HCT116 (cell line): ENCODE data around the gene NFIA. TPM values are rescaled to one million over a fixed set of nuclear protein-coding genes. Genes with fewer than 3 reads are reported as not detected.

Source experiments
- ATAC-seq: fragments of 200-7000 bp; cut with Tn5 transposase; 2 replicates; pipeline ENCODE4 v1.9.1; 2020; ENCODE audit warnings: mild to moderate bottlenecking, moderate library complexity
- BruUV-seq: library from RNA; stranded (reverse); fragments of 400-500 nt; replicated peaks from 2 replicates; lab custom pipeline; 2021; lab: Mats Ljungman, UMichigan
- CTCF ChIA-PET: fragments of 300-600 bp; sonication (Branson Sonifier 250); formaldehyde crosslinking; loops from one replicate; lab custom pipeline; 2021; ENCODE audit warnings: antibody characterized with exemption; lab: Charles Lee
- POLR2A ChIA-PET: fragments of 300-600, 350-600 bp; sonication (Branson Sonifier 250); formaldehyde crosslinking; loops from one replicate; lab custom pipeline; 2021; ENCODE audit warnings: antibody characterized with exemption; lab: Charles Lee
- RAD21 ChIA-PET, 2 experiments: fragments of 300-600 bp; sonication (Branson Sonifier 250); formaldehyde crosslinking; loops; one replicate each; lab custom pipeline; 2023; ENCODE audit warnings: low total read pairs in 2 of 2; ENCODE audit not compliant: uncharacterized antibody in 2 of 2, unreplicated experiment in 2 of 2, low non-redundant PET in 1 of 2; lab: Charles Lee
- DNase-seq: peaks from one replicate; pipeline ENCODE4 v3.0.0-alpha.2; 2010; ENCODE audit warnings: low read depth, low spot score
- H2AFZ ChIP-seq: fragments of 200-600 bp; shearing (Covaris generic), sonication (generic); 2 replicates; pipeline ENCODE4 v1.6.1; 2017; ENCODE audit warnings: low read depth, mixed run types, mixed read lengths, antibody characterized with exemption, low read length; ENCODE audit not compliant: poor library complexity, severe bottlenecking
- H3K27ac ChIP-seq: 2 replicates; pipeline ENCODE4 v1.5.1; 2012; ENCODE audit warnings: low read depth, low read length
- H3K27me3 ChIP-seq: fragments of 200-600 bp; sonication (generic); 2 replicates; pipeline ENCODE4 v1.6.1; 2016; ENCODE audit warnings: mixed run types, low read length, mixed read lengths; ENCODE audit not compliant: insufficient read depth
- H3K36me3 ChIP-seq, 2 experiments: fragments of 200-500 bp in 1 of 2; fragments of 200-600 bp in 1 of 2; sonication (Bioruptor generic) in 1 of 2; sonication (generic) in 1 of 2; 2 replicates each; pipeline versions ENCODE4 v1.5.1 to v1.6.1; 2014 to 2016; ENCODE audit warnings: low read length in 2 of 2, inconsistent platforms in 1 of 2, mixed read lengths in 1 of 2, mixed run types in 1 of 2; ENCODE audit not compliant: insufficient read depth in 2 of 2, control insufficient read depth in 1 of 2
- H3K4me1 ChIP-seq, 2 experiments: fragments of 200-600 bp in 1 of 2; sonication (generic) in 1 of 2; 2 replicates each; pipeline versions ENCODE4 v1.5.1 to v1.6.1; 2012 to 2017; ENCODE audit warnings: low read length in 2 of 2, inconsistent platforms in 1 of 2, mild to moderate bottlenecking in 1 of 2, mixed read lengths in 1 of 2, mixed run types in 1 of 2, moderate library complexity in 1 of 2; ENCODE audit not compliant: insufficient read depth in 2 of 2, control insufficient read depth in 1 of 2
- H3K4me2 ChIP-seq: fragments of 200-600 bp; sonication (generic); 2 replicates; pipeline ENCODE4 v1.6.1; 2017; ENCODE audit warnings: mixed run types, low read length, mixed read lengths
- H3K4me3 ChIP-seq, 2 experiments: fragments of 200-600 bp in 1 of 2; sonication (generic) in 1 of 2; replicated peaks in 1 of 2; 2 replicates each; pipeline ENCODE4 v1.5.1; 2011 to 2016; ENCODE audit warnings: low read length in 2 of 2, control low read depth in 1 of 2, low read depth in 1 of 2, mild to moderate bottlenecking in 1 of 2, mixed read lengths in 1 of 2, mixed run types in 1 of 2
- H3K79me2 ChIP-seq: fragments of 200-600 bp; sonication (generic); 2 replicates; pipeline ENCODE4 v1.6.1; 2017; ENCODE audit warnings: mild to moderate bottlenecking, mixed run types, low read length, moderate library complexity, mixed read lengths; ENCODE audit not compliant: insufficient read depth
- H3K9ac ChIP-seq: fragments of 200-600 bp; sonication (generic); 2 replicates; pipeline ENCODE4 v1.6.1; 2016; ENCODE audit warnings: low read length, mixed read lengths
- H3K9me2 ChIP-seq: fragments of 200-600 bp; sonication (generic), shearing (Covaris generic); 2 replicates; pipeline ENCODE4 v1.6.1; 2017; ENCODE audit warnings: mixed run types, mild to moderate bottlenecking, moderate library complexity; ENCODE audit not compliant: insufficient read depth
- H3K9me3 ChIP-seq, 2 experiments: fragments of 200-500 bp in 1 of 2; fragments of 200-600 bp in 1 of 2; sonication (Bioruptor generic) in 1 of 2; sonication (generic) in 1 of 2; 2 replicates each; pipeline ENCODE4 v1.6.1; 2014 to 2017; ENCODE audit warnings: low read length in 2 of 2, mixed read lengths in 2 of 2, inconsistent platforms in 1 of 2, low read depth in 1 of 2, mild to moderate bottlenecking in 1 of 2, mixed run types in 1 of 2, moderate library complexity in 1 of 2; ENCODE audit not compliant: control insufficient read depth in 1 of 2, insufficient read depth in 1 of 2
- H4K20me1 ChIP-seq: fragments of 200-600 bp; sonication (generic), shearing (Covaris generic); 2 replicates; pipeline ENCODE4 v1.6.1; 2017; ENCODE audit warnings: mixed run types, mild to moderate bottlenecking, moderate library complexity; ENCODE audit not compliant: insufficient read depth
- EGR1 ChIP-seq: IDR thresholded peaks from 2 replicates; pipeline ENCODE4 v1.6.1; 2012; ENCODE audit warnings: low read depth
- EZH2 ChIP-seq: fragments of 200-600 bp; sonication (generic); IDR thresholded peaks from 2 replicates; pipeline ENCODE4 v1.6.1; 2017; ENCODE audit warnings: antibody characterized with exemption, mixed run types
- FOSL1 ChIP-seq: IDR thresholded peaks from 2 replicates; pipeline ENCODE4 v1.6.1; 2012; ENCODE audit warnings: low read depth
- POLR2A ChIP-seq: IDR thresholded peaks from 2 replicates; pipeline ENCODE4 v1.7.0; 2011; ENCODE audit warnings: borderline replicate concordance; ENCODE audit not compliant: insufficient read depth, insufficient read length; ENCODE audit errors: extremely low read depth
- RAD21 ChIP-seq: IDR thresholded peaks from 2 replicates; pipeline ENCODE4 v1.6.1; 2012; ENCODE audit warnings: low read depth, mild to moderate bottlenecking
- REST ChIP-seq: IDR thresholded peaks from 2 replicates; pipeline ENCODE4 v1.6.1; 2012; ENCODE audit warnings: low read depth
- SIN3A ChIP-seq: IDR thresholded peaks from 2 replicates; pipeline ENCODE4 v1.6.1; 2012; ENCODE audit warnings: low read depth
- SP1 ChIP-seq: IDR thresholded peaks from 2 replicates; pipeline ENCODE4 v1.6.1; 2012; ENCODE audit warnings: low read depth
- TCF7L2 ChIP-seq: IDR thresholded peaks from 2 replicates; pipeline ENCODE4 v1.7.0; 2011; ENCODE audit warnings: borderline replicate concordance, inconsistent platforms; ENCODE audit not compliant: insufficient read depth, insufficient read length; ENCODE audit errors: extremely low read depth
- intact Hi-C: fragments of 100-400 bp; cut with micrococcal nuclease; formaldehyde crosslinking; loops from 2 replicates; pipeline ENCODE4 v1.10.0; 2022
- total RNA-seq: library from RNA; stranded (reverse); gene quantifications from one replicate; pipeline ENCODE4 v1.2.1, GENCODE V29; 2021; ENCODE audit not compliant: unreplicated experiment
- TF ChIP-seq, protein P1 (sequence below): IDR thresholded peaks from 2 replicates; pipeline ENCODE4 v1.6.1; 2012

The NFIA gene
- total RNA-seq, 1 experiment from 2014 or later = 17.2 TPM

DNA sequence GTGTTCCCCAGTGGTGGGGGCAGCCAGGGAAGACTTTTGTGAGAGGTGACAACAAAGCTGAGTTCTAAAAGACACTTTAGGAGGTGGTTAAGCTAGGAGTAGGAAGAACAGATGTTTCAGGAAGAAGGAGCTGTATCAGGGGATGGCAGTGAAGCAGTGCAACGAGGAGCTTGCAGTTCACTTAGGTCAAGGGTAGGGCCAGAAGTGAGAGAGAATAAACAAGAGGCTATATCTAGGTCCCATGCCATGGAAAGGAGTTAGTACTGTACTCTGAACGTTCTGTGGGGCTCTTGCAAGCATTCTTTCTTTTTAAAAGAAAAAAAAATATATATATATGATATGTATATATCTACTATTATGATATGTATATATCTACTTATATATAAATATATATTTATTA lies 244.4 kb downstream of the NFIA start:
- no peak overlapping the region for H3K9ac ChIP-seq
- H3K27me3 ChIP-seq = no peaks in the 10 kb centered on the region
- no peak overlapping the region for H3K4me3 ChIP-seq
- TF ChIP-seq SIN3A = no peak
- TF ChIP-seq SP1 = no peak
- TF ChIP-seq EGR1 = no peak
- no peak for TF ChIP-seq RAD21
- TF ChIP-seq, protein P1, sequence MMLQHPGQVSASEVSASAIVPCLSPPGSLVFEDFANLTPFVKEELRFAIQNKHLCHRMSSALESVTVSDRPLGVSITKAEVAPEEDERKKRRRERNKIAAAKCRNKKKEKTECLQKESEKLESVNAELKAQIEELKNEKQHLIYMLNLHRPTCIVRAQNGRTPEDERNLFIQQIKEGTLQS = no peak
- no peak for TF ChIP-seq FOSL1
- no peak for TF ChIP-seq REST
- no peak for TF ChIP-seq EZH2
- TF ChIP-seq TCF7L2 = no peak
- TF ChIP-seq POLR2A = no peak
- RAD21 ChIA-PET = no interaction called here
- no peaks in the 10 kb centered on the region for H4K20me1 ChIP-seq
- POLR2A ChIA-PET = interaction anchor here (0.5 kb wide), 1 partner anchor 777 kb away, joined by 3 read pairs; no protein-coding TSS in a partner anchor
- no peak for ATAC-seq
- CTCF ChIA-PET = no interaction called here
- no peaks in the 10 kb centered on the region for H3K79me2 ChIP-seq
- H3K9me2 ChIP-seq = no peaks in the 10 kb centered on the region
- no TSS peak for BruUV-seq
- H3K27ac ChIP-seq = no peak overlapping the region
- H3K9me3 ChIP-seq = no peaks in the 10 kb centered on the region
- intact Hi-C loops = no loop called here
- H3K4me1 ChIP-seq = no peaks in the 10 kb centered on the region
- no peak overlapping the region for H3K4me2 ChIP-seq
- DNase-seq = no peak
- H2AFZ ChIP-seq = no peak overlapping the region
- H3K36me3 ChIP-seq = no peaks in the 10 kb centered on the region
